Activated naive CD4-positive, alpha-beta T cell treated with anti-CD3 and anti-CD28 coated beads, Interleukin-2, amount 50 U/mL, for 16 hours (primary cell): ENCODE results near the gene KDM1A.
"Not testable (repeated sequence)": the region's sequence is repeated elsewhere in the genome, so short reads cannot be mapped to it uniquely, and the experiment has no call there.

Experiments used
- DNase-seq: peaks from one replicate; pipeline ENCODE4 v3.0.0-alpha.2; 2020

KDM1A gene

DNA sequence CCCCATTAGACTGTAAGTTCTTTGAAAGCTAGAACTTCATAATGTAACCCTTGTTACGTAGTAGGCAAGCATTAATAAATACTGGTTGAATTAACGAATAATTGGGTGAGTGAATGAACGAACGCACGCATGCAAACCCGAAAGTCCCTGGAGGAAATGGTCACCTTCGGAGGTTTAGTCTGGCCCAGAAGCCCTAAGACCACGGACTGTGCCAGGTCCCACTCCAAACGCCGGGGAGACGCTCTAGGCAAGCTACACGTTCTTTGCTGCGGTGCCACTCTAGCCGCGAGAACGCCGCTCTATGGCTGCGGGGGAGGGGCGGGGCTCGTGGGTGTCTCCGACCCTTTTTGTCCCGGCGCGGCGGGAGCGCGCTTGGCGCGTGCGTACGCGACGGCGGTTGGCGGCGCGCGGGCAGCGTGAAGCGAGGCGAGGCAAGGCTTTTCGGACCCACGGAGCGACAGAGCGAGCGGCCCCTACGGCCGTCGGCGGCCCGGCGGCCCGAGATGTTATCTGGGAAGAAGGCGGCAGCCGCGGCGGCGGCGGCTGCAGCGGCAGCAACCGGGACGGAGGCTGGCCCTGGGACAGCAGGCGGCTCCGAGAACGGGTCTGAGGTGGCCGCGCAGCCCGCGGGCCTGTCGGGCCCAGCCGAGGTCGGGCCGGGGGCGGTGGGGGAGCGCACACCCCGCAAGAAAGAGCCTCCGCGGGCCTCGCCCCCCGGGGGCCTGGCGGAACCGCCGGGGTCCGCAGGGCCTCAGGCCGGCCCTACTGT is at the start of gene KDM1A:
KDM1A (plus strand) TSS at position 375 of the 769 bp plus-strand sequence; CDS start at position 504, 129 bp downstream.
- DNase-seq = peak; percentile 97

DNA sequence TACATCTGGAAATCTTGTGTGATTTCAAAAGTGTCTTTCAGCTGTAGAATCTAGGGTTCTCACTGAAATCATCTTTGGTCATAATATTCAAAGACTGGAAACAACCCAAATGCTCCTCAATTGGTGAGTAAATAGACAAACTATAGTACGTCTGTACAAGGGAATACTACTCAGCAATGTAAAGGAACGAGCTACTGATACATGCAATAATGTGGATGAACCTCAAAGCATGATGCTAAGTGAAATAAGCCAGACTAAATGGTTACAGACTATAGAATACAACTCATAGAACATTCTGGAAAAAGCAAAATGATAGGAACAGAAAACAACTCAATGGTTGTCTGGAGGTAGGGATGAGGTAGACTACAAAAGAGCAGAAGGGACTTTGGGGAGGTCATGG is 49.2 kb upstream of the KDM1A start:
- DNase-seq = no peak

DNA sequence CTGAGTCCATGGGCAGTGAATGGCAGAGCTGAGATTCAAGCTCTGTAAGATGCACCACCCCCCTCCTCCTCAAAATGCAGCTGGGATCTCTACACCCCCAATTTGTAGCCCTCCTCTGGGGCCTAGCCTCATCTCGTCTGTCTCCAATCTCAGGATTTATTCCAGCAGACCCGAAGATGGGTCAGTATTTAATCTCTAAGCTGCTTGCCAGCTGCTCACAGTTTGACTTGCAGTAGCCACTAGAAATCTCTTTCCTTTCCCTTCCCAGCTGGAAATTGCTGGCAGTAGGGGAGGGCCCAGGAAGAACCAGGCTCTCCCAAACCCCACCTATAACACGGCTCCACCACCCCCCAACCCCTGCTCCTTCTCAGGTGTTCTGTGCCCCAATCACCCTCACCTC is 48.1 kb upstream of the KDM1A start:
- no peak for DNase-seq

DNA sequence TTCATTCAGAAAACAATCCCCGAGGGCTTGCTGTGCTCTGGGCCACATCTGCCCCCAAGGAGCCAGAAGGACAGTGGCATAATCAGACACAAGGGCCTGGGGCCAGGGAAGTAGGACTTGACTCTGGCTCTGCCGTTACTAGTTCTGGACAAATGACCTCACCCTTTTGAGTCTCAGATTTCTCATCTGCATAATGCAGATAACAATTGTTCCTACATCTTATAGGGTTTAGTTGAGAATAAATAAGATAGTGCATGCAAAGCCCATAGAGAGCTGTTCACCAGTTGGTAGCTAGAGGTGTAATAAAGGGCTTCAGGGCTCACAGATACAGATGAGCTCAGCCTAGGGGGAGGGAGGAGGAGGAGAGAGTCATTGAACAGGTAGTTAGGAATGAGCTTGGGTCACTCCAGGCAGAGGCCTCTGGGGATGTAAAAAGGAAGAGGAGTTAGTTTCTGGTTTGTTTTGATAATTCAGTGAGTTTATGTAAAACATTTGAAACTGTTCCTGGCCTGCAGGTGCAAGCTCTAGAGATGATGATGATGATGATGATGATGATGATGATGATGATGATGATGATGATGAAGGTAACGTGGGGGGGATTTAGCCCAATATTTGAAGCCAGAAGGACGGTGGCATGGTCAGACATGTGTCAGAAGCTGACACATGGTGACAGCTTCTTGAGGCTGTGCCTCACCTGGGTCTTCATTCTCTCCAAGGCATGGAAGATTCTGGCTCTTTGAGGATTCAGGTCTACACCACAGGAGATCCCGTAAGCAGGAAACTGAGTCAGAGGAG is 47.5 kb upstream of the KDM1A start:
- DNase-seq = no peak

DNA sequence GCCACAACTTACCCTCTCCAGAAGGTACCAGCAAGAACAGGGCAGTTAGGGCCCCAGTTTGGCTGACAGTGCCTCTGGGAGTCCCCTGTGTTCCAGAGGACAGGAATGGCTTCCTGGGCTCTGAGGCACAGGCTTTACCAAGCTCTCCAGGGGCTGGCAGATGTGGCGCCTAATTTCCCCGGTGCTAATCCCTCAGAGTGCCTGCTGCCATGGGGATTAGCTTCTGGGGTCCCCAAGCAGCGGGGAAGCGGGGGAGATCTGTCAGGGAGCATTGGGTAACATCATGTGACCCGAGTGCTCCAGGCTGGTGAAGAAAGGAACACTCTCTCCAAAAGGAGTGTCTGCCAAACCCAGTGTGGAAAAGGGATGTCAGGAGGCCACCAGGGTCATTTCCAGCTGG is 46.5 kb upstream of the KDM1A start, which contains the start of gene LACTBL1:
LACTBL1 (minus strand) TSS at position 107 of the 400 bp plus-strand sequence. CDS start 550 bp downstream, outside the sequence.
- no peak for DNase-seq

DNA sequence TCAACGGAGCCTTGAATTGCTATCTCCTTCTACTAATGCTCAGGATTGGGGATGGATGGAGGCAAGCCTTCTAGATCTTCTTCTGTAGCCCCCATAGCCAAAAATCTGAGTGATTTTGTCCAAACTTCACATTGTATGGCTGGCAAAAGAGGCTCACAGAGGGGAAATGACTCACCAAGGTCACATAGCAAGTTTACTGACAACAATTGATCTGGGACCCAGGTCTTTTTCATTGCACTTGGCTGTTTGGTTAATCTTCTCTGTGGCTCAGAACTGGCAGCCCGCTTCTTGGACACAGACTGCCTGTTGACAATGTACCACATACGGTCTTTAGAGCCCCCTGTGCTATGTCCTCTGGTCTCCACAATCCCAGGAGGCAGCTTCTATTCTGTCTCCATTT is 43.6 kb upstream of the KDM1A start:
- no peak for DNase-seq

DNA sequence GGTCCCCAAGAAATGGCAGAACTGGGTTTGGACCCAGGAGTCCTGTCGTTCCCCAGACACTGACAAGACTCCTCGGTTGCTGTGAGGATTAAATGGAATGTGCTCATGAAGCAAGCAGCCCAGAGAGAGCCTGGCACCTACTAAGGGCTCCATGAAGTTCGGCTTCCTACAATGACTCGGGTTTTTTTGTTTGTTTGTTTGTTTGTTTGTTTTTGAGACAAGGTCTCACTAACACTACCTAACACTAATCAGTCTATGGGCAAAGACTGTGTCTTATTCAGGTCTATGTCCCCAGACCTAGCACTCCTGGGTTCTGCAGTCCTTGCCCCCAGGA is 43.2 kb upstream of the KDM1A start:
- DNase-seq = no peak

DNA sequence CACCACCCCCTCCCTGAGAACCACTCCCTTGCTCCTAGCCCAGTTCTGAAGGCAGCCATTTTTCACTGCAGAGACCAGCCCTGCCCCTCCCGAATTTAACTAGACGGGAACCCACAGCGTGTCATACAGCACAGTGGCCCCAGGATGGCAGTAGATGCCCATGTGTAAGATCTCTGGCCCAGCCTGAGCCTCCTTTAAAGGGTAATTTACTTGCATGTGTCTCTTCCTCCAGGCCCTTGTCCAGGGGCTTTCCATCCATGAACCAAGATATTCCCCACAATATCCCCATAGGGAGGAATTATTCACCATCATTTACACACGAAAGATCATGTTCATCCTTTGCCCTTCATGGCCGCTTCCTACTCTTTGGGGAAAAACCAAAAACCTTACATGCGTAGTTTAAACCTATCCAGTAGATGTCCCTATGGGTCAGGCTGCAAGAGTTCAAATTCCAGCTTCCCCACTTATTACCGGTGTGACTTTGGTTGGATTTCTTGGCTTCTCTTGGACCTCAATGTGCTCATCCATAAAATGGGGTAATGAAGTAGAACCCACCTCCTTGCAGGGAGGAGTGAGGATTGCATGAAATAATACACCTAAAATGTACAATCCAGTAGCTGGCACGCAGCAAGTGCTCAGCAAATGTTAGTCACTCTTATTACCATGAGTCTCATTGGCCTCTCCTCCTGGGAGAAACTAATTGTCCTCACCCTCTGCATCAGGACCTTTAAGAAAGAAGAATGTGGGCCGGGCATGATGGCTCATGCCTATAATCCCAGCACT is 42.6 kb upstream of the KDM1A start:
- DNase-seq = peak; percentile 48

DNA sequence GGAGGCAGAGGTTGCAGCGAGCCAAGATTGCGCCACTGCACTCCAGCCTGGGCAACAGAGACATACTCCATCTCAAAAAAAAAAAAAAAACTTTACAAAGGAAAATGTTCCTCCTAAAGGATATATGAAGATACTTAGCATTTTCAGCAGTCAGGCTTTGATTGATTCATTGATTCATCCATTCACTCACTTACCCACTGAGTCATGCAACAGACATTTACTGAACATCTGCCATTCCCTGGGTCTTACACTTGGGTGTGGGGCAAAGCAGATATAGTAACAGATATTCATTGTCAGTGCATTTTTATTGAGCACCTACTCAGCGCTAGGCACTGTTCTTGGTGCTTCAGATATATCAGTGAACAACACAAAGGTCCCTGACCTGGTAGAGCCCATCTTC is 41.0 kb upstream of the KDM1A start:
- no peak for DNase-seq

DNA sequence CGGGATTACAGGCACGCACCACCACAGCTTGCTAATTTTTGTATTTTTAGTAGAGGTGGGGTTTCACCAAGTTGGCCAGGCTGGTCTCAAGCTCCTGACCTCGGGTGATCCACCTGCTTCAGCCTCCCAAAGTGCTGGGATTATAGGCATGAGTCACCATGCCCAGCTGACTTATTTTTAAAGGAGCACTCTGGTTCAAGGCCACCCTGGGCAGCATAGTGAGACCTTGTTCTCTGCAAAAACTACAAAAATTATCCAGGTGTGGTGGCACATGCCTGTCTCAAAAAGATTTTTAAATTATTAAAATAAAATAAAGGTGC is 38.8 kb upstream of the KDM1A start:
- not testable (repeated sequence) for DNase-seq

DNA sequence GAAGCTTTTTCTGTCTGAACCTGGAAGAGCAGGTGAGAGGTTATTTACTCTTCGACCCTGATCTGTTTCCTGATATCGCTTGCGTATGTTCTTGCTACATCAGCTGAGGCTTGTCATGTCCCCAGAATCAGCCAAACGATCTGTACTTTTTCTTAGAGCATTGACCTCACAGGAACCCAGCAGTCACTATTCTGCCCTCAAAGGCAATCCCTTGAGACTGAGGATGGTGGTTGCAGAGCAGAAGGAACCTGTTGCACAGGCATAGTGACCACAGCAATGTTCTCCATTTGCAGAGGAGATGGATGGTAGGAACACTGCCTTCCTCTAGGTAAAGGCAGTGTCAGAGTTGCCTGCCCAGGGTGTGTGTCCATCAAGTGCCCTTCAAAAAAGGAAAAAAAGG is 35.3 kb upstream of the KDM1A start:
- no peak for DNase-seq

DNA sequence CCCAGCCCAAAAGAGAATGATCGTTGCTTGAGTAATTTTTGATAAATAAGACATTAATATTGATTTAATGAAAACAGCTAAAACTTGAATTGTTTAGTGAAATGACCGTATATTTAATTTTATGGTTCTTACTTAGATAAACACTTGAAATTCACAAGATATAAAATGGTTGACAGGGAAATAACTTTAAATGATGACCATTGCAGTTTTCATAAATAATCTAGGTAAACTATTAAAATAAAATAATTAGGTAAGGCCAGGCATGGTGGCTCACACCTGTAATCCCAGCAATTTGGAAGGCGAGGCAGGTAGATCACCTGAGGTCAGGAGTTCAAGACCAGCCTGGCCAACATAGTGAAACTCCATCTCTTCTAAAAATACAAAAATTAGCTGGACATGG is 26.9 kb upstream of the KDM1A start:
- not testable (repeated sequence) for DNase-seq

DNA sequence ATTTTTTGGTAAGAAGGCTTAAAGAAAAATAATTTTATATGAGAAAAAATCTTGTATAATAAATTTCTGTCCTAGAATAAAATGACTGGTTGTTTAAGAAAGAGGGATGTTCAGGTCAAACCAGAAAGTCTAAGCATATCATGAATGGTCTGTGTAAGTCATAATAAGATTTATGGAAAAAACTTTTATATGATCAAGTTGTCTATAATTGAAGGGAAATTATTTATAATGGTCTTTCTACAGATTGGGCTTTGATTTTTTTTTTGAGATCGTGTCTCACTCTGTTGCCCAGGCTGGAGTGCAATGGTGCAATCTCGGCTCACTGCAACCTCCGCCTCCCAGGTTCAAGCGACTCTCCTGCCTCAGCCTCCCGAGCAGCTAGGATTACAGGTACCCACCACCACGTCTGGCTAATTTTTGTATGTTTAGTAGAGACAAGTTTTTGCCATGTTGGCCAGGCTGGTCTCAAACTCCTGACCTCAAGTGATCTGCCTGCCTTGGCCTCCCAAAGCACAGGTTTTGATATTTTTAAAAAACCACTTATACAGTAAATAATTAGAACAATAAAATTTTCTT is 26.0 kb upstream of the KDM1A start:
- not testable (repeated sequence) for DNase-seq

DNA sequence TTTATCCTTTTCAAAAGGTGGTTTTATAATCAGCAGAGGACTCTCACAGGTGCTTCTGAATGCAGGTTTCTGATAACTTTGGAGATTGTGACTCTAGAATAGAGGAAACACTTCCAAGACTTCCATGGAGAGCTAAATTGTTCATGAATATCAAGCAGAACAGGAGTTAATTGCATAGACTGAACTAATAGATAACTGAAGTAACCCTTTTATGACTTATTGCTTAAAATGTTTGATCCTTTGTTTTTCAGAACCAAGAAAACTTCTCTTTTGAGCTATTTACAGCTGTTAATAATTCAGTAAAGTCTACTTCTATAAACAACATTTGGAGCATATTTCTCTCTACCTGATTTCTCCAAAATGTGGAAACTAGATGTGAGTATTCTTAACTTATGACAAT is 23.5 kb upstream of the KDM1A start:
- no peak for DNase-seq

DNA sequence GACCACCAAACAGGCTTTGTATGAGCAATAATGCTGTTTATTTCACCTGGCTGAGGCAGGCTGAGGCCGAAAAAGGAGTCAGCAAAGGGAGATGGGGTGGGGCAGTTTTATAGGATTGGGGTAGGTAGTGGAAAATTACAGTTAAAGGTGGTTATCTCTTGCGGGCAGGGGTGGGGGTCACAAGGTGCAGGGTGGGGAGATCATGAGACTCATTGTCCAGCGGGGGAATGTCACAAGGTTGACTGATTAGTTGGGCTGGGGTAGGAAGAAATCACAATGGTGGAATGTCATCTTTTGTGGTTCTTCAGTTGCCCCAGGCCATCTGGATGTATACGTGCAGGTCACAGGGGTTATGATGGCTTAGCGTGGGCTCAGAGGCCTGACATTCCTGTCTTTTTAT is 21.7 kb upstream of the KDM1A start:
- not testable (repeated sequence) for DNase-seq

DNA sequence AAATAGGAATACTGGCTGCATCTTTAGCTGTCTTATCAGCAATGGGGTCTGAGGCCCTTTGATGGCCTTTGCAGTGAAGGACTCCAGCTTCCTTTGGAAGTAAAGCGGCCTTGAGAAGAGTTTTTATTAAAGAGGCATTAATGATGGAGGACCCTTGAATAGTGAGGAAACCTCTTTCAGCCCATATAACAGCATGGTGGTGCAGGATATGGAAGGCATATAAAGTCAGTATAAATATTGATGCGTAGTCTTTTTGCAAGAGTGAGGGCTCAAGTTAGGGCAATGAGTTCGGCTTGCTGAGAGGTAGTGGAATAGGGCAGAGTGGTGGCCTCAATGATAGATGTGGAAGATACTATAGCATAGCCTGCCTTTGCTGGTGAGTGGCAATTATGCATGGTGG is 19.1 kb upstream of the KDM1A start:
- not testable (repeated sequence) for DNase-seq

DNA sequence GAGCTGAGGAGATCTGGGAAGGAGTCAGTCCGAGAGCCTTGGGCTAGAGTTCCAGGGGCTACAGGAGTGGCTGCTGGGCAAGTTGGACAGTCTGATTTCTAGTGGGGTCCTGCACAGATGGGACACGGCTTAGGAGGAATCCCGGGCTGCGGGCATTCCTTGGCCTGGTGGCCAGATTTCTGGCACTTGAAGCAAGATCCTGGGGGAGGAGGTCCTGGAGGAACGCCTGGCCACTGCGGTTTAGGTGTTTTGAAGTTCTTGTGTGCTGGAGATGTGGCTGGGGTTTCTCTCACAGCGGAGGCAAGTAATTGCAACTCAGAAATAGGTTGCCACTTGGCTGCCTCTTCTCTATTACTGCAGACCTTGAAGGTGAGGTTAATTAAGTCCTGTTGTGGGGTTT is 17.1 kb upstream of the KDM1A start:
- DNase-seq = not testable (repeated sequence)

DNA sequence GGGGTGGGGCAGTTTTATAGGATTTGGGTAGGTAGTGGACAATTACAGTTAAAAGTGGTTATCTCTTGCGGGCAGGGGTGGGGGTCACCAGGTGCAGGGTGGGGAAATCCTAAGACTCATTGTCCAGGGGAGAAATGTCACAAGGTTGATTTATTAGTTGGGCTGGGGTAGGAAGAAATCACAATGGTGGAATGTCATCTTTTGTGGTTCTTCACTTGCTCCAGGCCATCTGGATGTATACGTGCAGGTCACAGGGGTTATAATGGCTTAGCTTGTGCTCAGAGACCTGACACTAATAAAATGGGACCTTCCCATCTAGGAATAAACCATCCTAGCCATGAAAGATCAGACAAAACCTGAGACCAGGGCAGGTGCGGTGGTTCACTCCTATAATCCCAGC is 15.2 kb upstream of the KDM1A start:
- no peak for DNase-seq

DNA sequence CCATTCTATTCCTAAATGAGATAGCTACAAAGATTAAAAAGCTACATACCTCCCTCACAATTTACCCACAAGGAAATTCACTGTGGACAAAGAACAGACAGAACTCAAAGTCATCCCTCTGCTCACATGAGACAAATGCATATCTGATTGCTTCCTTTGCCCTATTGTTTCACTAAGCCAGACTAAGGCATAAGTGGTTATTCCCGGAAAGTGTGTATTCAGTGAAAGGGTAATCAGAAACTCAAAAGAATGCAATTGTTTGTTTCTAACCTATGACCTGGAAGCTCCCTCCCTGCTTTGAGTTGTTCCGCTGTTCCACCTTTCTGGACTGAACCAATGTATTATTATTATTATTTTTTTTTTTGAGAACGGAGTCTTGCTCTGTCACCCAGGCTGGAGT is 14.5 kb upstream of the KDM1A start:
- not testable (repeated sequence) for DNase-seq

DNA sequence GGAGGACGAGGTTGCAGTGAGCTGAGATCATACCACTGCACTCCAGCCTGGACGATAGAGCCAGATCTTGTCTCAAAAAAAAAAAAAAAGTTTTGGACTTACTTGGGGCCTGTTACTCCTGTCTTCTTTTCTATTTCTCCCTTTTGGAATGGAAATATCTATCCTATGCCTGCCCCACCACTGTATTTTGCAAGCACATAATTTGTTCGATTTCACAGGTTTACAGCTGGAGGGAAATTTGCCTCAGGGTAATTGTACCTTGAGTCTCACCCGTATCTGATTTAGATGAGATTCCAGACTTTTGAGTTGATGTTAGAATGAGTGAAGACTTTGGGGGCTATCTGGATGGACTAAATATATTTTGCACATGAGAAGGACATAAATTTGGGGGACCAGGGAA is 12.2 kb upstream of the KDM1A start:
- no peak for DNase-seq

DNA sequence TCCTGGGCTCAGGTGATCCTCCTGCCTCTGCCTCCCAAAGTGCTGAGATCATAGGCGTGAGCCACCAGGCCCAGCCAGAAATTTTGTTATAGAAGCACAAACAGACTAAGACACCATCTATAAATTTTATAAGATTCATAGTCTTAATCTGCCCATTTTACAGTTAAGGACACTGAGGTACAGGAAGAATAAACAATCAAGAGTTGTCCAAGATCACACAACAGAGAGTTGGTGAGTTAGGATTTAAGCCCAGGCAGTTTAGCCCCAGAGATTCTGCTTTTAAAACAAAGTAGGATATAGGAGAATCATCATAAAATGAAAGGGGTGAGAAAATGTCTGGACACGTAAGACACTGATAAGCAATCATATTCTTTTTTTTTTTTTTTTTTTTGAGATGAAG is 10.4 kb upstream of the KDM1A start:
- DNase-seq = no peak

DNA sequence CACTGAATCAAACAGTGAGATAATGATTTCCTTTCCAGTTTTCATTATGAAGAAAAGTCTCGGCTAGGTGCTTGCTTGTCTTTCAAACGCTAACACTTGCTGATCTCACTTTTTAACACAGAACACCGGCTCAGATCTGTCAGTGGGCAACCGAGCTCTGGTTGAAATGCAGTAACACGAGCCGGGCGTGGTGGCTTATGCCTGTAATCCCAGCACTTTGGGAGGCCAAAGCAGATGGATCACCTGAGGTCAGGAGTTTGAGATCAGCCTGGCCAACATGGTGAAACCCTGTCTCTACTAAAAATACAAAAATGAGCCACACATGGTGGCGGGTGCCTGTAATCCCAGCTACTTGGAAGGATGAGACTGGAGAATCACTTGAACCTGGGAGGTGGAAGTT is 9.2 kb upstream of the KDM1A start:
- DNase-seq = not testable (repeated sequence)

DNA sequence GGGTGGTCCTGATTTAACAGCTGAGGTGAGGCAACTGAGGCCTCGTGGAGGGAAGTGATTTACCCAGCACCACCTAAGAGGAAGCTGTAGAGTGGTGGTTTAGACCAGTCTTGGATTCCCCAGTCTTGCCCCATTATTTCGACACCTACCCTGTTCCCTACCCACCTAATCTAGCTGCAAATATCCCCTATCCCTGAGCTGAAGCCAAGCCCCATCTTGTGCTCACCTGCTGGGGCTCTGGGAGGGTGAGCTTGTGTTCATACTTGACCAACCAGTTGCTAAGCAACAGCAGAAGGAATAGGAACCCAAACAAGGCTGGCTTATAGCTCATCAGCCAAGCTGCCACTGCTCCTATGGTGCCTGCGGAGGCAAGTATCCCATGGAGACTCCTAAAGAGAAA is 5.6 kb upstream of the KDM1A start:
- DNase-seq = no peak
